NCI-H2081 treated with DMSO at 0.1 percent for 48 hours (cell line): ENCODE results near the gene OR4D1.

Experiments
- DNase-seq: peaks from one replicate; lab custom pipeline; 2025; lab: John Stamatoyannopoulos, UW

The OR4D1 gene

DNA sequence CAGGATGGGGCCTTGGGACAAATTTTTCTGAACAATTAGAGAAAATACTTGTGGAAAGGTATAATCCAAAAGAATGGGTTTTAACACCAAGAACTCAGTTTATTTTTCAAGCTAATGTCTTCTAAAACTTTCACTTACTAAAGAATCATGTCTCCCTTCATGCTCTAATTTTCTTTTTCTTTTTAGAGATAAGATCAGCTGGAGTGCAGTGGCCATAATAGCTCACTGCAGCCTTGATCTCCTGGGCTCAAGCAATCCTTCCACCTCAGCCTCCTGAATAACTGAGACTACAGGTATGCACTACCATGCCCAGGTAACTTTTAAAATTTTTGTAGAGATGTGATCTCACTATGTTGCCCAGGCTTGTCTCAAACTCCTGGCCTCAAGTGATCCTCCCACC, 5.5 kb downstream of the OR4D1 start:
- DNase-seq = no peak

- DNase-seq = no peak
Measured at GRCh38 chr17:58156839-58157803, 8.9 kb downstream of the OR4D1 start.

DNA sequence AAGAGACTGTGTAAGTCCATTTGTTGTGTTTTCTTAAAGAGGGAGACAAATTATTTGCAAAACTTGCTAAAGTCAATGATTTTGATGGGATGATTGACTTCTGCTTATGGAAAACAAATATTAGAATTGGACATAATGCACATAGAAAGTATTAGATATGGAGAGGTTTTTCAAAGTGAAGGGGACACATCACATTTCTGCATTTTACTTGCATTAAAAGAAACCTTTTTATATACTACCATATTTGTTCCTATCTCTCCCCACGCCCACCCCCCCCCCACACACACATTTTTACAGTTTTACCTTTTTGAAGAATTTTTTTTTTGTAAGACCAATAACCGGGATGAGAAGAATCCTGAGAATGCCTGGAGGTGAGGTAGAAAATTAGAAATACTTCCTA, 10.0 kb downstream of the OR4D1 start:
- DNase-seq = no peak

- DNase-seq = no peak
Measured at GRCh38 chr17:58161566-58161965, 13.4 kb downstream of the OR4D1 start.

GRCh38 chr17:58165981-58166380, 17.8 kb downstream of the OR4D1 start:
- no peak for DNase-seq

DNA sequence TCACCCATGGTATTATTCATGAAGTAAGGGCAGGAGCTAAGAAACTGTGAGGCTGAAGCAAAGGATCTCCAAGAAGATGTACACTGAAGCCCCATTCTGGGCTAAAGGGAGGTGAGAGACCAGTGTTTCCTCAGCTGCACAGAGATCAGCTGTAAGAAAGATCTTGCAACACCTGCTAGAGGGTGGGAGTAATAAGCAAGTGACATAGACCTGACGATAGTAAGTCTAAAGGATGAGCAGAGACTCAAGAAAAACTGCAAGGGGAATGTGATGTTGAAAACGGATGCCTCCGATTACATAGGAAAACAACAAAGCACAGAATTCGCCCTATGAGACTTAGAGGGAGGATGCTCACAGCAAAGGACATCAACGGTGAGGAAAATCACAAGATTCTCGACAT, 18.5 kb downstream of the OR4D1 start, which contains the start of gene OR4D2:
Gene OR4D2, plus strand, starts transcription at position 301 of the 400 bp plus-strand sequence. CDS start 2,674 bp downstream, outside the sequence.
- no peak for DNase-seq

DNA sequence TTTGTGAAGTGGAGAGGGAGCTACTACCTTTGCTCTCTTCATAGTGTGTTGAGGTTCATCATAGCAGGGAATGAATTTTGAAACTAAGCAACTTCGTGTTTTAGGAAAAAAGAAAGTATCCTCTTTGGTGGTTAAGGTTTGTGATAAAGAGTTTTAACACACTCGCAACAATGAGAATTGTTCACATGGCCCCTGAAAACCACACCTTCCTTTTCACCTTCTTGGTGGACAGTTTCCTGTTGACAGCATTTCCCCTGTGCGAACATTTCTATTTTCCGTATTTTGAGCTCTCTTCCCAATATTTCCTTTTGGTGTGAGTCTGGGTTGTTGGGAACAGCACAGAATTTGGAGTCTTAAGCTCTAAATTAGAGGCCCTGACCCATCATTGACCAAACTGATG, 22.4 kb downstream of the OR4D1 start:
- no peak for DNase-seq

GRCh38 chr17:58172369-58173071, 24.3 kb downstream of the OR4D1 start:
- peak; percentile 54 for DNase-seq

DNA sequence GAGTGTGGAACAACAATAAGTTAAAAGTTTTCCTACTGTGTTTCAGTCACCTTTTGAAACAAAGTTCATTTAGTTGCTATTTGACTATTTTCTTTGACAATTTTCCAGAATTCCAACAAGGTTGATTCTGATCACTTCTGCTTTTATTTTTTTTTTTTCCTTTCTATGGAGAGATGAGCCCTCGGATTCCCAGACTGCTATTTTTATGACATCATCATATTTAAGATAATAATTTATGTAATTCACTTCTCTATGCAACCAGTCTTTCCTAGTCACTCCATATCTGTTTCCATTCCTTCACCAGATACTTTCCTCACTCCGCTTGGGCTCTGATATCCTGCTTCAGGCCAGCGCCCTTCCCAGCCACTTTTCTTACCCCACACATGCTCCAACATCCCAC, 26.7 kb downstream of the OR4D1 start:
- no peak for DNase-seq

GRCh38 chr17:58176200-58176599, 28.0 kb downstream of the OR4D1 start:
- no peak for DNase-seq

GRCh38 chr17:58181796-58182195, 33.6 kb downstream of the OR4D1 start:
- no peak for DNase-seq

DNA sequence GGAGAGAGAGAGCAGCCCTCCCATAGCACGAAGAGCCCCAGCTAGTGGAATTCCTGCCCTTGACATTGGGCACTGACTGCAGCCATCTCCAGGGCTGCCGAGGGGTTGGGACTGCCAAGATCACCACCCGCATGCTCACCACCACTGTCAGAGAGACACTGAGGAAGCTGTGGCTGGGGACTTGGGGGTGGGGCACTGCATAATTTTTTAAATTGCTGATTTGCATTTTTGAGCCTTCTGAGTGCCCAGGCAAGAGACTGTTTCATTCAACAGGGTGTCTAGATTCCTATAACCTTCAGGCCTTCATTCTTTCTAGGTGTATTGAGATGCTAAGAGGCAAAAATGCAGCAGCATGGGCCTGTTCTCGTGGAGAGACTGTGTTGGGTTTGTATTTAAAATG, 35.3 kb downstream of the OR4D1 start:
- no peak for DNase-seq

- no peak for DNase-seq
Measured at GRCh38 chr17:58184308-58184985, 36.3 kb downstream of the OR4D1 start.

DNA sequence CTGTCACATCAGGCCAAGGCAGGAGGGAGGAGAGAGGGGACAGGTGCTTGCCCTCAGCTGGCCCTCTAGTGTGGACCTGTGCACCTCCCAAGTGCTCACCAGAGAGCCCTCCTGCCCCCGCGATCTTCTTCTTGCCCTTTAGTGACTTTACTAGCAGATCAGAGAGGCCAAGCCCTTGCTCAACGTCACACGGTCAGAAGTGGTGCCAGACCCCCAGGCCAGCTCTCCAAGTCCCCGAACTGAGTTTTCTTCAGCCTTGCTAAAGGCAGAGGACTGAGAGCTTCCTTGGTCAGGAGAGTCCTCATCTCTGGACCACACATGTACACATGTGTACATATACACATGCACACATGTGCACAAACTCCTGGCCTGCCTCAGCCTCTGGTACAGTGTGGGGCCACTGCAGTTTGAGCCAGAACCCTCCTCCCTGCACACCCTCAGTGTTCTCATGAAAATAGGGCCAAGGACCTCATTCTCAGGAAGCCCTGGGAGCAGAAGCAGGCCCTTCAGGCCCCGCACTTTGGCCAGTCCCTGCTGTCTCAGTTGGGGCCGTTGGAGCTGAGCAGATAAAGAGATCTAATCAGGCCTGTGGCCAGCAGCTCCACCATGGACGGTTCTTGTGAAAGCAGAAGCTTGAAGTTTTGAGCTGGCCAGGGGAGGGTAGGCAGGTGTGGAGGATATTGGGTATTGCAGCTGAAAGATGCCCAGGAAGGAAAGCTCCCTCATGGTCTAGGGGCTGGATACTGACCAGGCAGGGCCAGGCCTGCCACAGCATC, 37.0 kb downstream of the OR4D1 start:
- DNase-seq = no peak

DNA sequence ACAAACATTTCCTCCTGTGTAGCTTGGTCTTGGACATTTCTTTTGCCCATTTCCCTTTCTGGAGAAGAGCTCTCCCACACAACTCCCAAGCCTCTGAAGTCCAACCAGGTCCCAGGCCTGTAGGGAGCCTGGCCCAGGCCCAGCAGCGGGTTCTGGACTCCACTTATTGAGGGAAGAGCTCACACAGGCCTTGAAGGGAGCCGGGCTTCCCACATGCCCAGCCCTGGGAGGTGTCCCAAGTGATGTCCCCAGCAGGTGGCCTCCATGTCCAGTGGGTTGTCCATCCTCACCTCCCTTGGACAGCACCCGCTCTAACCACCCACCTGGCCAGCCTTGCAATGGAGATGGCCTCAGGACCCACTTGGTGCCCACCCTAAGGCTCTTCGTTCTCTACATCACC, 38.4 kb downstream of the OR4D1 start:
- no peak for DNase-seq

GRCh38 chr17:58187063-58187462, 38.9 kb downstream of the OR4D1 start:
- DNase-seq = no peak

- DNase-seq = no peak
Measured at GRCh38 chr17:58187675-58188074, 39.5 kb downstream of the OR4D1 start.

DNA sequence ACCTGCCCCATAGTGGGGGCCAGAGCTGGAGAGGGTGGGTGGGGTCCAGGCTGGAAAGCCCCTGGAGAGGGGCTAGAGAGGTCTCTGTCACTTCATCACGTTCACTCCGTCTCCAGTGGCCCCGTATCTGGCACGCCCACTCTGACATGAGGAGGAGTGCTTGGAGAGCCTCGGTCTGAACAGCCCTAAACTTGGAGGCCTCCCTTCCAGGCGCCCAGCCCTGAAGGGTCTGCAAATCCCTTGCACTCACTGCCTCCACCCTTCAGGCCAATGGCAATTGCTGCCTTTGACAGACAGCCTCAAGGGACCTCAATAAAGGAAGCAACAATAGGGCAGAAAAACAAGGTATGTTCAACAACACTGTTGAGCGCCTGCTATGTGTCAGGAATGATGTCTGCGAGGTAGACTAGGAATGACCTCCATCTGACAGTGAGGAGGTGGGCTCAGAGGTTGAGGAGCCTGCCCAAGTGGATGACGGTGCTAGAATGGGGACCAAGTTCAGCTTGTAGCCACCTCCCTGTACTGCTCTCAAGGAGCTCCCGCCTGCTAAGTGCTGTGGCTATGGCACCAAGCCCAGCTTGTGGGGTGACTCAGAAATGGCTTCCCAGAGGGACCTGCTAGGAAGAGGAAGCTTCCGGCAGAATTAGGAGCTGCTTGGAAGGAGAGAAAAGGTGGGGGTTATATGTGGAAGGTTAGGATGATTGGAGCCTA, 41.4 kb downstream of the OR4D1 start:
- DNase-seq = no peak

DNA sequence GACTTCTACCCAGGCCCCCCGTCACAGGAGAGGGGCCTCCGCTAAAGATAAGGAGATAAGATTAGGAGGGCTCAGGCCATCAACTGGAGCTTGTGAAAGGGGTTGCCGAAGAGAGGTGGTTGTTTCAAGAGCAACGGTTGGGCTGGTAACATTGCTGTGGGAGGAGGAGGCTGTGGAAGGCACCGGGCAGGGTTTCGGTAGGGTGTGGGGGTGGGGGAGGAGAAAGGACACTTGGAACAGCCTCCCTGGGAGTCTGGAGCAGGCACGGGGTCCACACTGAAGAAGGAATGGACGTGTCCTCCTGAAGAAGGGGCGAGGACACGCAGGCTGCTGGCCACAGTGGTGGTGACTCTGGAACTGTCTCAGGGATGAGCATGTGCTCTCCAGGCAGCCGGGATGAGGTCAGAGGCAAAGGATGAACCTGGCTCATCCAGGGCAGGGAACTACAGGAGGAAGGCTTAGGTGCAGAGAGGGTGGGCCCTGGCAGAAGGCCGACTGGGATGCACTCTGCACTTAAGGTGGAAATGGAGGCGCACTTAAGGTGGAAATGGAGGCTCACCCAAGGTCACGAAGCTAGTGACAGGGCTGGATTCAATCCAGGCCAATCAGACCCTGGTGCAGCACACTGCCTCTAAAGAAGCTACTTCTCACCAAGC, 43.2 kb downstream of the OR4D1 start:
- no peak for DNase-seq

DNA sequence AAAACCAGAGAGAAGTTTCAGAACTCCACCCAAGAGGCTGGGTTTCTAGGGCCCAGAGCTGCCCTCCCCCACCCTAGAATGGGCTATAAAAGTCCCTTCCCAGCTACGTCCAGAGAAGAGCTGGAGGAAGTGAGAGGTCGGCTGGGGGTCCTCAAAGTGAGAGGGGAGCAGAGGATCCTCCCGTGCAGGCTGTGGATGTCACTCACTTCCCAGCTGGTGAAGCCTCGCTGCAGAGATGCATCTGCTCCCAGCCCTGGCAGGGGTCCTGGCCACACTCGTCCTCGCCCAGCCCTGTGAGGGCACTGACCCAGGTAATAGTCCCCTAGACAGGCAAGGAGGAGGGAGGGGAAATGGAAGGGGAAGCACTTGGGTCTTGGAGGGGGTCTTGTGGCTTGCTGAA, 44.4 kb downstream of the OR4D1 start, which contains the start of gene EPX:
Gene EPX, plus strand, starts transcription at position 115 of the 400 bp plus-strand sequence. Its CDS starts 121 bp downstream, at position 236.
- DNase-seq = no peak
